Islet of Langerhans (tissue), 1 donor: ENCODE data around the gene DIAPH3.

Source experiments
- FAIRE-seq: peaks from one replicate; lab custom pipeline; 2011; peaks lifted over from hg19 to GRCh38; lab: Jason Lieb, UNC

DIAPH3 gene

DNA sequence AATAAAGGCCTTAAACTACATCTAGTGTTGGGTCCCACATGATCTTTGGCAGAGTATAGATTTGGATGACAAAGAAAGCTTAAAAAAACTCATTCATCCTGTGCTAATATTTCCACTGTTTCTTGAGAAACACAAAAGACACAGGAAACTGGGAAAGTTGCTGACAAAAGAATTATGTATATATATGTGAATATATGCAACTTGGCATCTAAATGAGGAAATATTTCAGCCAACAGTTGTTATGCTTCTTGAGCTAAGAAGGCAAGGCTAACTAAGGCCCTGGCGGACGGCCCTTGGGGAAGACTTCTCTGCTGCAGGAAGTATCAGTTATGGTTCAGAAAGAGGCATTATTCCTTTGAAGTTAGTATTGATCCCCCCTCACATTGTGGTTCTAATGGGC is 491.8 kb downstream of the DIAPH3 start:
- FAIRE-seq = no peak

DNA sequence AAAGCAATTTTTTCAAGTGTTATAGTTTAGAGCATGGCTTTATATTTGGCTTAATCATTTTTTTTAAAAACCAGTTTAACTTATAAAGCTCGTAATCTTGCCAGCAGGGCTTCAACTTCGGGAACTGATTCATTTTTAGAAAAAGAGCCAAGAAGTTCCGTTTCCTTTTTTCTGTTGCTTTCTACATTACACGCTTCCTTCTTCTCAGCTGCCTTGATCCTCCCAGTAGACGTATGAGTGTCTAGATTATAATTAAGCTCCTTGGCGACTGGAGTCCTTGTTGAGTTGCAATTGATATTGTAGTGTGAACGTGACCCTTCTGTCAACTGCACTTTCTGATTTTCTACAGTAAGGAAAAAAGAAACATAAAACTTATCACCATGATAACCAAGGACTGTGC is 497.2 kb downstream of the DIAPH3 start:
- no peak for FAIRE-seq

DNA sequence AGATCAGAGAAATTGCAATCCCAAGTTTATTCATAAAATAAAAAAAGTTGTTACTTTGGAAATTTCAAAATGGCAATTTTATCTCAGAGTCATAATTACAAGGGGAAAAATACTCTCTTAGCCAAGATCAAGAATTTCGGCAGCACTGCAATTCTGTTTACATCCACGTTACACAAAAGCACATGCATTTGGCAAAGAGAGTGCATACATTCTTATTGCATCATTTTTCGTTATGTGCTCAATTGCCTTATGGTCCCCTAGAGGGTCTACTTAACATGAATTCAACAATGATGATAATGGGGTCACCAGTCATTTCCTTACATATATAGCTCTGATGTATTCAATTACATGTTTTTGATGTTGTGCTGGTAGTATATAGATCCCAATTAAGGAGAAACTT is 498.0 kb downstream of the DIAPH3 start:
- no peak for FAIRE-seq

DNA sequence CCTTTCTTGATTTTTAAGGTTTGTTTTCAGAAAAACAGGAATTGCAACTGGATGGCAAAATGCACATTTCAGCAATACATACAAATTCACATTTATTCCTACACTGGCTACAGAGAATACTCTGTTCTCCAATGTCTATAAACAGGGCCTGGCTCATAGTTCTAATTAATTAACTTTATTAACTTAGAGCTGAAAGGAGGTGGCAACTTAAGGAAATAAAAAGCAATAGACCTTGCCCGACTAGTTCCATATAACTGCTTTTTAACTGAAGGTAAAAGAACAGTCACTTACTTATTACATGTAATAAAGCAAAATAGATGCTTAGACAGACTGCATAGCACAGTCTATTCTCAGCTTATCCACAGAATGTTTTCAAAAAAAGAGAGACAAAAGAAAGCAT is 498.5 kb downstream of the DIAPH3 start:
- FAIRE-seq = no peak

DNA sequence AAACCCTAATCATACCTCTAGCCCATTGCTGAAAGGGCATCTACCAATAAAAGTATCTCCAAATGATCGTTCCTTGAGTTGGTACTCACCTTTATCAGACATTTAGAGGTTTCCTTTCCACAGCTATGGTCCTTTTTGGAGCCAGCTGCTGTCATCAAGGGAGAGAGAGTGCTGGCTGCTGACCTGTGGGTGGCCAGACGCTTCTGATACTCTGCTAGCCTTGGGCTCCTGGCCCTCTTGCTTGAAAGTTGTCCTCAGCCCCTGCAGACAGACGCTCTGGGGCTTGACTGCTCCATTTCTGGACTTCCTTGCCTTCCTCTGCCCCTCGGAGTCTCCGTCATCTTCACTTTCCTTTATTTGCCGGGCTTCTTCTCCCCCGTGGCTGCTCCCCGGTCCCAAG is 499.1 kb downstream of the DIAPH3 start:
- FAIRE-seq = no peak

DNA sequence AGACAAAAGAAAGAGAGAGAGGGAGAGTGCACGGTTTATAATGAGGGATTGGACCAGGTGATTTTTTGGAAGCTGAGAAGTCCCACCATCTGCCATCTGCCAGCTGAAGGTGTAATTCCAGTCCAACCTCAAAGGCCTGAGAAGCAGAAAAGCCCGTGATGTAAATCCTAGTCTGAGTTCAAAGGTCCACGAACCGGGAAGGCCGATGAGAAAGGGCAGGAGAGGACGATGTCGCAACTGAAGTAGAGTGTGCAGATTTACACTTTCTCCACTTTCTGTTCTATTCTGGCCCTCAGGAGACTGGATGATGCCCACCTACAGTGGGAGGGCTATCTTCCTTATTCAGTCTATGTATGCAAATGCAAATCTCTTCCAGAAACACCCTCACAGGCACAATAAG is 500.0 kb downstream of the DIAPH3 start:
- no peak for FAIRE-seq

DNA sequence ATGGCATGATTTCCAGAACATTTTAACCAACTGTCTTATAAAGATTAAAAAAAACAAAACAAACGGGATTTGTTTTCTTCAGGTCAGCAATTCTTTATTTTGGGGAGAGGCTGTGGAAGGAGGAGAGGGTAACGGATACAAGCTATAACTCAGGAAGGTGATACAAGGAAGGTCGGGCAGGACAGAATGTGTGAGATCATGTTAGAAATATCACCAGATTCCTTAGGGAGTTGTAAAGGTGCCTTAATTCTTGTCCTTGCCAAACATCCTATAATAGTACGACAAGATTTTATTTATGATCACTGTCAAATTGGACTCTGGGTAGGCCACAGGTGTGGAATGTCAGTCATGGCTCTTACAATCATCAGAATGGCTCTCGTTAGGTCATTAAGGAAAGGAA is 503.1 kb downstream of the DIAPH3 start:
- FAIRE-seq = no peak

DNA sequence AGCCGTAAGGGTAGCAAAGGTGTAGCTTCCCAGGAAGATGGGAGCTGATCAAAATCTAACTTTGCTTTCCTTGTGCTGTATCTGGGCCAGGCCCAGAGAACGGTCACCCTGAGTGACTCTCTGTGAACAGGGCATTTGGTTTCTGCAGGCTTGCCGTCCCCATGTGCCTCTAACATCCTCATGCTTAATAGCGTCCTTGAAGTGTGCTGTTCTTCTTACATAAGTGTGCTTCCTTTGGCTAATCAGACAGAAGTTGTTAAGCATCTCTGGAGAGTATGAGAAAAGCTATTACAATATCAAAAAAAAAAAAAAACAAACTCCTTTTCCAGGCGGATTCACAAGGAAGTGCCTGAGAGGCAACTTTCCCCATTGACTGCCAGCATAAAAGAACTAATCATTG is 503.7 kb downstream of the DIAPH3 start:
- no peak for FAIRE-seq

DNA sequence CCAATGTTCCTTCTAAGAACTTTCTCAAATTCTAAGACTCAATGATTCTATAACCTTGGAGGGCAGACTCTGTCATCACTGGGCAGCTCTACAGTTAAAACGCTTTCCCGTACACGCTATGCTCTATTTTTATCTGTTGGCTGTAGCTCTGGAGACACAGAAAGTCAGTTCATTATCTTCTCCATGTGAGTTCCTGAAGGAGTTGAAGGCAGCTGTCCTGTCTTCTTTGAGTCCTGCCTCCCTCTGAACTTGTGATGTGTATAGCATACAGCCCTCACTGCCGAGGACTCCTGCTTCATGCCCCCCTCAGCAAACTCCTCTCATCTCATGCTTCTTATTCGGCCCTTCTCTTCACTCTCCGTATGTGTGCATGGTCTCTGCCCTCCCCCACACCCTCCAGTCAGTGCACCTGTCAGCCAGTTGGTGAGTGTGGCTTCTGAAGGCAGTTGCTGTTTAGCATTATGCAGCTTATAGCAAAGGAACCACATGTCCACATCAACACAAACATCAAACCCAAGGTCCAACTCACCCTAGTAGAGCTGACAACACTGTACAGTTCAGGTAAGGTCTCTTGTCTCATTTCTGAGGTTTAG is 504.9 kb downstream of the DIAPH3 start:
- FAIRE-seq = no peak

DNA sequence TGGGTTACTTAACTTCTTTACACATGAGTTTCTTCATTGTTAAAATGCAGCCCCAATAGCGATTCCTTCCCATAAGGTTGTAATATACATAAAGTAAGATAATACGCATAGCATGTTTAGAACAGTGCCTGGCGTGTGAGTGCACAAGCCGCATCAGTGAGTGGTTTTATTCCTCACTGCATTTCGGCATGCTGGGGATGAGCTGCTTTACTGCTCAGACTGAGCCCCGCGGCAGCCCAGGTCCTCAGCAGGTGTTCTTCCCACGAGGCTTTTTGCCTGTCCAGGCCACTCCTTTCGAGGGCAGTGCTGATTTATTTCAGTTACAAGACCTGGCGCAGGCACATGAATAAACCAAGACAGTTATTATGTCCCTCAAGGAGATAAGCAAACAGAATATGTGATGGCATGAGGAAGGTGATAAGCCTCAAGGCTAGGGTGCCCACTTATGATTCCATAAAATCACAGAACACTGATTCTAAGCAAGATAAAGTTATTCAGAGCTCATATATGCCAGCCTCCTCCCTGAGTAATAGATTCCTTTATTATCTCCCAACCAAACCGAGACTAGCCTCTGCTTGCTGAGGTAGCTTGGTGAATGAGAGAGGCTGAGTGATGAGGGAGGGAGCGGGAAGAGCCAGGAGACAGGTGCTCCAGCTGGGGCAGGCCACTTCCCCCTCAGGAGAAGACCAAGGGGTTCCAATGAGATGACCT is 505.5 kb downstream of the DIAPH3 start:
- no peak for FAIRE-seq

DNA sequence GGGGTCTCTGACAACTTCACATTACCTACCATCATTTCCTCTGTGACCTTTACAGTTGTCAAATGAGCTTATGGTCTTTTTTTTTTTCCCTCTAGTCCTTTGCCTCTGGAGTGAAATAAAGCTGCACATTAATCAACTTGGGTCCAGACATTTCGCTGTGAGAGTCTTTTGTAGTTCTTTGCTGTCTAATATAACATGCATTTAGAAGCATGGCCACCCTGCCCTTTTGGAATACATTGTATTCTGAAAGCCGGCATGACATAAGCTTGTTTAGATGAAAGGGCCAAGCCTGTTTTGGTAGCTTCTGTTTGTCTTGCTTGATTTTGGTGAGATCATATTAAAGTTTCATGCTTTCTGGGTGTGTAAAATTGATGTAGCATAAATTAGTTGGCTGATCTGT is 509.8 kb downstream of the DIAPH3 start:
- FAIRE-seq = no peak

DNA sequence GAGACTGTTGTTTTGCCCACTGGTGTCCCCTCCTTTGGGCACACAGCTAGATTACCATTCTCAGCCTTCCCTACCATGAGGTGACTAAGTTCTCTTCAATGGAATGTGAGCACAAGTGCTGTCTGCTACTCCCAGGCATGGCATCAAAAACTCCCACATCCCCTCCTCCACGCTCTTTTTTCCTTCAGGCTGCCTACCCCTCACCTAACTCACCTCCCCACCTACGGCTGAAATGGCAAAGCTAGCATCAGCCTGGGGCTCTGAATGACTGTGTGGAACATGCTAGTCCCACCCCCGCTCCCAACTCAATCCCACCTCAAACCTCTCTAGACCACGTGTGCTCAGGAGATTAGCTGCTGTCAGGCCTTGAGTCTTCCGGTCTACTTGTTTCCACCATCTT is 512.2 kb downstream of the DIAPH3 start:
- FAIRE-seq = no peak

DNA sequence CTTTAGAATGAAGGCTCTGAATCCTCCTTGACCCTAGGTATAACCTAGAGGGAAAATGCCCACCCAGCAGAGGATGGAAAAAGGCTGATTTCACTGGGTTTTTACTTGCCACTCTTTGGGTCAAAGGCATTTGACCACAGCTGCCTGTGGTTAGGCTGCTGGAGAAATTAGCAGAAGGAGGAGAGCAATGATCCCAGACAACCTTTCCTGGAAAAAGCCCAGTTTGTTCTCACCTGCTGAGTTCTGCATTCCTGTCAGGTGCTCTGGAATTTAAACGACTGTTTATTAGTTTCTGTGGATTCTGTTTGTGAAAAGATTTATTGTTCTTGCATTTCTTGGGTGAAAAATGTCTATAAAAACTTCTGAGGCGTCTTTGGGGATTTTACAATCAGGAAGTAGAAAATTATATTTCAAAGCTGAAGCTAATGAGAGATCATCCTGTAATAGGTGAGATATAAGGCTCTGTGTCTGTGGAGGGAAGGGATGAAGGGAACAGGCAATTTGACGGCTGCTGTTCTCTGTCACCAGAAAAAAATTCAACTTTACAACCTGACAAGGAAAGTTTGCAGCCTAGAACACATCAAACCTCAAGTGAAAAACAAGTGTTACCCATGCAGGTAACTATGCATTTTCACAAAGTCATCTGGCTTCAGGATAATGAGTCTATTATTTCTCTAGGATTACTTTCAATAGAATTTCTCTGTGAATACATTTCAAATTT is 519.7 kb downstream of the DIAPH3 start:
- FAIRE-seq = no peak

DNA sequence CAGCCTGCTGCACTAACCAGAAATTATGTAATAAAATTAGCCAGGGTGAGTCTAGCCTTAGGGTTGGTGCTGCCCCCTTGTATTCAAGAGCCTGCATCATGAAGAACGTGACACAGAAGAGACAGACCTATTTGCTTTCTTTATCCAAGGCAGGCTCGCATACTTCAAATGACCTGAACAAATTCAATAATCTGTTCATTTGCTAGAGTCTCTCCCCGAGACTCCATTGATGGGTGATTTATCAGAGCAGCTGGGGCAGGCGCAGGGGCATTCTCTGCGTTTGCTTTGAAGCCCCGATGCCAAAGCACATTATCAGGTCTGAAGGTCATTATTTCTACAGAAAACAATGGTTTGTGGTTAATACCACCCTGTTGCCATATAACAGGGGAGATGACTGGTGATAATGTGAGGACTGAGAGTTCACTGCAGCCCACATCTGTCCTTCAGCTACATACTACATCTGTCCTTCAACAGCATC is 520.3 kb downstream of the DIAPH3 start:
- no peak for FAIRE-seq

DNA sequence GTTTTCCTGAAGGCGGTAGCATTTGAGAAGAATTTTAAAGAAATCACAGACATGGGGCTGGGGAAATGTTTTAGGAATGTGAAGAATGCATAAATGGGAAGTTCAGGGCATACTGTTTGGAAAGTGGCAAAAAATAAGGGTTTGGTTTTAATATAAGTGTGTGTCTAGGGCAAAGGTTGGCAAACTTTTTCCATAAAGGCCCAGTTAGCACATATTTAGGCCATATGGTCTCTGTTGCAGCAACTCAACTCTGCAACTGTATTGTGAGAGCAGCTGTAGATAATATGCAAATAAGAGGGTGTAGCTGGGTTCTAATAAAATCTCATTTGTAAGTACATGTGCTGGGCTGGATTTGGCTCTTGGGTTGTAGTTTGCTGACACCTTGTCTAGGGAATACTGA is 521.9 kb downstream of the DIAPH3 start:
- no peak for FAIRE-seq

DNA sequence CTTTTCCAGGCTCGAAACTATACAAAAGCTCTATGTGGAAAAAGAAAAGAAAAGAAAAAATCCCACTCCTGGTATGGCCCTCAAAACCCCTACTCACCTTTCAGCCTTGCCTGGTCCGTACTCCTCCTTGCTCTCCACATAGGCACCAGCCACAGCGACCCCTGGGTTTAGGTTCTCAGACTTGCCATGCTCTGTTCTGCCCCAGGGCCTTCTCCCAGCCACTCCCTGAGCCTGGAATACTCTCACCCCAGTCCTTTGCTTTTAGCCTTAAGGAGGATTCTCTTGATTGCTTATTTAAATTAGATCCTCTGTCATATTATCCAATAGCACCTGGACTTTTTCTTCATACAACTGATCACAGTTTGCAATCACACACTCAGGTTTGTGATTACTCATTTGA is 522.5 kb downstream of the DIAPH3 start:
- no peak for FAIRE-seq

DNA sequence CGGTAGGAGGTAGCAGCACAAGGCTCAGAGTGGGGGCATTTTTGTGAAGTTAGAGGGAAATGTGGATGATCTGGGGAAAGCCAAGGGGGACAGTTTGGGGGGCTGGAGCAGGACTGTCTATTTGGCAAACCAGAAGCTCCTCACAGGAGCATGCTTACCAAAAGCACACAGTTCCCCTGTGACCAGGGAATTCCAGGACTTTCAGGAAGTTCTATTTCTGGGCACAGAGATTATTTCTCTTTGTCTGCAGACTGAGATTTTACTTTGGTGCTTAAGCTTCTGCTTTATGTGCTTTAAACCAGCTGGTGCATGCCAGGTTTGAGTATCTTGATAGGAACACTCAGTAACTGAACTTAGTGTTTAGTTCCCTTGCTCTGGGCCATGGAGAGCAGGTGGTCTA is 525.3 kb downstream of the DIAPH3 start:
- no peak for FAIRE-seq

DNA sequence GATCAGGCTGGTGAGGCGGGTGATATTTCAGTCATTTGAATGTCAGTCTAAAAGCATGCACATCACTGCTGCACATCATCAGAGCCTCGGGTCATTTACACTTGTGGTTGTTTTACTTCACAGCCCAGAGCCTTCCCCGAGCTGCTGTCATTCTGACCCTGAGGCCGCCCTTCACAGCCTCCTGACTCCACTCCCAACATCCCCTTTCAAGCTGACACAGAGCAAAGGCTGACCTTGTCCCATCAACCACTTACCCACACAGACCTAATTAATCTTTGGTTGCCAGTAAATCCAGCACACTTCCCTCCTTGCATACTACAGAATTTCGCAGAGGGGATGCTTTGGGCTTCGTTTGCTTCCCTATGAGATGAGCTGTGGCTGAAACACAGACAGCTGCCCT is 528.1 kb downstream of the DIAPH3 start:
- FAIRE-seq = no peak

DNA sequence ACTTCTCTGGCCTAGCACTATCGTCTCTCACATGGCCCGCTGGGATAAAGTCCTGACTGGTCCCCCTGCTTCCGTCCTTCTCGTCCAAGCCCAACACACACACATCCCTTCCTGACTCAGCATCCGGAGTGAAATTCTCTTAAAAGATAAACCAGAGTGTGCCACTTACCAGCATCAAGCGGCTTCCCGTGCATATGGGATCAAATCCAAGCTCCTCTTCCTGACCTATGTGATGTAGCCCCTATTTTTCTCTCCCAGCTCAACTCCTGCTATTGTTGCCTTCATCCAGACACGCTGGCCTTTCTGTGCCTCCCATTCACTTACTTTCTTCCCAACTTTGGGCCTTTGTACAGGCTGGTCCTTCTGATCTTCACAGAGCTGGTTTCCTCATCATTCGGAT is 530.4 kb downstream of the DIAPH3 start:
- no peak for FAIRE-seq

DNA sequence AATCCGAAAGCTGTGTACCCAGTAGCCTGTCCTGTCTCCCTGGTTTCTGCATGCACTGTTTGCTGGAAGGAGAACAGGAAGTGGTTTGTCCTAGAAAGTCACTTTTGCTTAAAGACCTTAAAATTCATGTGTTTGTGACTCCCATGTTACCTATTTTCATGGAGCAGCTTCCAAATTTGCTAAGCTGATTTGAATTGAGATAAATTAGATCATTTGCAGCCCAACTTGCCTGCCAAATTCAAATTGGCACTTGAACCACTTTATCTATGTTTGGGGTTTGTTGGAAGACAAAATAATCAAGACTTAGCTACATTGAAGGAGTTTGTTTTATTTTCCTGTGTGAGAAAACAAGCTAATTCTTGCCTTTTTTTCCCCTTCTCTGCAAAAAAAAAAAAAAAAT is 532.5 kb downstream of the DIAPH3 start:
- no peak for FAIRE-seq

DNA sequence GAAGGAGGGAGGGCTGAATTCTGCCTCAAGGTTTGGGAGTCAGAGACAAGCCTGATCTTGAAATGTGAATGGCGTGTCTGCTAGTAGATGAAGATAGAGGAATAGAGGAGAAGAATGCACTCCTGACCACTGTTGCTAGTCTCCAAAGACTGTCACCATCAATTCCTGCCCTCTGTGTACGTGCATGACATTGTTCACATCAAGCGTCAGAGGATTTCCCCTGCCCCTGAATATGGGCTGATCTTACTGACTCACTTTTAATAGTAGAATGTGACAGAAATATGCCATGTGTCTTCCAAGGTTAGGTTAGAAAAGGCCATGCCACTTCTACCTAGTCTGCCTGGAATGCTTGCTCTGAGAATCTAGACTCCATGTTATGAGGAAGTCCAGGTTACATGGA is 538.6 kb downstream of the DIAPH3 start:
- no peak for FAIRE-seq

DNA sequence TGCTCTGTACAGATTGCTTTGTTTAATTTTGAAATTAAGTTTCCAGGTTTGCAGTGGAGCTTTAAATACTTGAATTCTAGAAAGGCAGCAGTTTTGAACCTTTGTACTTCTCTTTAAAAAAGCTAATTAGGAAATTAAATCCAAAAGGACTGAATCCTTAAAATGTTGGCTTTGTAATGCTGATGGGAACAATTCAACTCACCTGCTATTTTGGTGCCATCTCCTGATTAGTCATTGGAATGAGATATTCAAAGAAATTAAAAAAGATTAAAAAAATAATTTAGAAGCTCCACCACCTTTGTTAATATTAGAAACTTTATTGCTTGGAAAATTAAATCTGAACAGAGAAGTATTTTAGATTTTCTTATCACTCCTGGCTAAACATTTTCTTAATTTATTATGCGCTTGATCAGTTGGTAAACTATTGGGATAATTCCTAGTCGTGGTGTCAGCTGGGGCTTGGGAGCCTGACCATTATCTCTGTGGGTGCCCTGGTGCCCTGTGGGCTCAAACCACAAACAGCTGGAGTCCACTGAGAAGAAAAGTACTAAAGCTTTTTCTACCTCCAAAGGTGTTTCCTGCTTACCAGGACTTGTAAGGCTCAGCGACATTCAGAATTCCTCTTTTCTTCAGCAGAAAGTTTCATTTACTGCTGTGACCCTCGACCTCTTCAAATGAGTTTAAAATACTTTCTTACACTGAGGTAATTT is 540.4 kb downstream of the DIAPH3 start:
- FAIRE-seq = no peak

DNA sequence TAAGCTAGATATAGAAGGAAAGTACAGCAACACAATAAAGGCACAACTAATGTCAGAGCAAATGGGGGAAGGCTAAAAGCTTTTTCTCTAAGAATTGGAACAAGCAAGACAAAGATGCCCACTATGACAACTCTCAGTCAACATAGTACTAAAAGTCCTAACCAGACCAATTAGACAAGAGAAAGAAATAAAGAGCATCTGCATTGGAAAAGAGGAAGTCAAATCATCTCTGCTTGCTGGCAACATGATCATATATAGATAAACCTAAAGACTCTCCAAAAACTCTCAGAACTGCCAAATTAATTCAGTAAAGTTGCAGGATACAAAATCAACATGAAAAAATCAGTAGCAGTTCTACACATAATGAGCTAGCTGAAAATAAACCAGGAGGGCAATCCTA is 542.0 kb downstream of the DIAPH3 start:
- FAIRE-seq = no peak
